HG02943 (cell line): ENCODE results near the gene SCD.

Experiments
- ATAC-seq: cut with Tn5 transposase; IDR thresholded peaks from one replicate; pipeline ENCODE4 v1.9.1; 2021; ENCODE audit warnings: mild to moderate bottlenecking, low read depth, moderate library complexity; ENCODE audit not compliant: unreplicated experiment

Gene SCD

DNA sequence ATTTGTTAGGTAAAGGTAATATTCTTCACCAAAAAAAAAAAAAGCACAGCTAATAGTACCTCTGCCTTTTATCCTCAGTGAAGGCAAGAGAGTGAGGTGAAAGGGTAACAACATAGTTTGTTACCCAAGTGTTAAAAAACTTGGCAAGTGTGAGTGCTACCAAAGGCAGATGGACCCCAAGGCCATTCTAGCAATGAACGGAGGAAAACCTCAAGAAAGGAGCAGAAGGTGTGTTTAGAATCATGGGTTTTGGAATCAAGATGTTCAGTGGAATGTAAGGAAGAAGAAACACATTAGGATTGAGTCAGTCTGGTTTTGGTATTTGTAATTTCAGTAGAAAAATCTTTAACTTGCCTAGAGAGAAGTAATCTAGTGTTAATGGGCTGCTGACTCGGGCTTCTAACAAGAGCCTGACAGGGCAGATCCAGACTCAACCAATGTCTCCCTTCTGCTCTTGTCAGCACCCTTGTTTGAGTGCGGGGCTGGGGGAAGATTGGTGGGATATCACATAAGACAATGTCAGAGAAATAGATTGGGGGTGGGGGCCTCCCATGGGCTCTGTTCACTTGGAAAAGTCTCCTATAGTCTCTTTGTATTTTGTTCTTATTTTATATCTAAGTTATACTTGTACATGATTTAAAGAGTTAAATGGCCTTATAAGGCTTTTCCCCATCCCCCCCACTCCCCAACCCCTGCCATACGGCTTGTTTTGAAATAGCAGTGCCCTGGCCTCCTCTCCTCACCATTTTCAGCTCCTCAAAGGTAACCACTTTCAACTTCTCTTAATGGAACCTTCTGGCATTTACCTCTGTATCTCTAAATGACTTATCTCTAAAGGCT lies 44.4 kb downstream of the SCD start:
- no peak for ATAC-seq

- no peak for ATAC-seq
Measured at GRCh38 chr10:100392686-100393003, 45.6 kb downstream of the SCD start.

- ATAC-seq = no peak
Measured at GRCh38 chr10:100395626-100396025, 48.6 kb downstream of the SCD start.

DNA sequence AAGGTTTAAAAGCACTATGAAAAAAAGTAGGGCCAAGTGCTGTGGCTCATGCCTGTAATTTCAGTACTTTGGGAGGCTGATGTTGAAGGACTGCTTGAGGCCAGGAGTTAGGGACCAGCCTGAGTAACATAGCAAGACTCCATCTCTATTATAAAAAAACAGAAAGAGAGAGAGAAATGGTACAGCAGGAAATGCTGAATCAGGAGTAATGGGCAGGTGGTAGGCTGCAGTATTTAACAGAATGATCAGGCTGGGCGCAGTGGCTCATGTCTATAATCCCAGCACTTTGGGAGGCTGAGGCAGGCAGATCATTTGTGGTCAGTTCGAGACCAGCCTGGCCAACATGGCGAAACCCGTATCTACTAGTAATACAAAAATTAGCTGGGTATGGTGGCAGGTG lies 49.6 kb downstream of the SCD start:
- ATAC-seq = no peak

GRCh38 chr10:100401631-100402328 lies 54.7 kb downstream of the SCD start:
- no peak for ATAC-seq

- no peak for ATAC-seq
Measured at GRCh38 chr10:100403734-100404133, 56.7 kb downstream of the SCD start.

DNA sequence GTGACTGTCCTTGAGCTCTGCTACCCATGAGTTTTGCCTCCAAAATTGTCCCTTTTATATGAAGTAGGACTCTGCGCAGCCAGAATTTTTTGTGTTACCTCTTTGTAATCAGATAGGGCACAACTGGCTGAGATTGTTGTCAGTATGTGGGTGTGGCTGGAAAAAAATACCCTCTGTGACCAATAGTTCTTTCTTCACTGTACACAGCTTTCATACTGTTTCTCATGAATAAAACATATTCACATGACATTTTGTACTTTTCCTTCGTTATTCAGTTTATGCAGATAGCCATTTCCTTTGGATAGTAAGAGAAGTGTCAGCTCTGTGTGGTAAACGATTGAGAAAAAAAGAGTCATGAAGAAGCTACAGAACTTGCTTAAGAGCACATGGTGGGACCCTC lies 66.1 kb downstream of the SCD start:
- no peak for ATAC-seq
